ENCODE data around the gene DLGAP1.
A peak's percentile ranks its signal among the peaks of the same experiment; 100 is the strongest.
"Not testable (repeated sequence)": the region's sequence is repeated elsewhere in the genome, so short reads cannot be mapped to it uniquely, and the experiment has no call there.

DLGAP1 gene

GRCh38 chr18:4068552-4069158, 386.5 kb downstream of the DLGAP1 start:
- peak; percentile 96 for FAIRE-seq

- FAIRE-seq: no peak
Observed at GRCh38 chr18:4063545-4063944, 391.6 kb downstream of the DLGAP1 start.

GRCh38 chr18:4060427-4061281, 394.5 kb downstream of the DLGAP1 start:
- FAIRE-seq: no peak

- no peak for FAIRE-seq
Observed at GRCh38 chr18:4058179-4058578, 396.9 kb downstream of the DLGAP1 start.

- FAIRE-seq: no peak
Observed at GRCh38 chr18:4040391-4041092, 414.6 kb downstream of the DLGAP1 start.

GRCh38 chr18:4035521-4035920, 419.6 kb downstream of the DLGAP1 start:
- no peak for FAIRE-seq

- FAIRE-seq: not testable (repeated sequence)
Observed at GRCh38 chr18:4034815-4035214, 420.3 kb downstream of the DLGAP1 start.

GRCh38 chr18:4026542-4026941, 428.6 kb downstream of the DLGAP1 start:
- no peak for FAIRE-seq

- no peak for FAIRE-seq
Observed at GRCh38 chr18:4024702-4025101, 430.4 kb downstream of the DLGAP1 start.

- peak; percentile 25 for FAIRE-seq
Observed at GRCh38 chr18:4022749-4023148, 432.4 kb downstream of the DLGAP1 start.

- no peak for FAIRE-seq
Observed at GRCh38 chr18:4020026-4020425, 435.1 kb downstream of the DLGAP1 start.

- no peak for FAIRE-seq
Observed at GRCh38 chr18:4017480-4017879, 437.6 kb downstream of the DLGAP1 start.

- no peak for FAIRE-seq
Observed at GRCh38 chr18:4016391-4017049, 438.6 kb downstream of the DLGAP1 start.

GRCh38 chr18:4007846-4008245, 447.3 kb downstream of the DLGAP1 start:
- FAIRE-seq: no peak

- no peak for FAIRE-seq
Observed at GRCh38 chr18:4004183-4004829, 450.8 kb downstream of the DLGAP1 start.

- FAIRE-seq: peak; percentile 99
Observed at GRCh38 chr18:3998698-3999333, 456.3 kb downstream of the DLGAP1 start.

- FAIRE-seq: no peak
Observed at GRCh38 chr18:3995476-3996102, 459.5 kb downstream of the DLGAP1 start.

GRCh38 chr18:3993941-3994687, 461.0 kb downstream of the DLGAP1 start:
- peak; percentile 100 for FAIRE-seq

GRCh38 chr18:3985664-3986063, 469.4 kb downstream of the DLGAP1 start:
- peak; percentile 72 for FAIRE-seq

GRCh38 chr18:3985020-3985419, 470.1 kb downstream of the DLGAP1 start:
- FAIRE-seq: no peak
